ENCODE results near the gene SLC7A1.

SLC7A1 gene

DNA sequence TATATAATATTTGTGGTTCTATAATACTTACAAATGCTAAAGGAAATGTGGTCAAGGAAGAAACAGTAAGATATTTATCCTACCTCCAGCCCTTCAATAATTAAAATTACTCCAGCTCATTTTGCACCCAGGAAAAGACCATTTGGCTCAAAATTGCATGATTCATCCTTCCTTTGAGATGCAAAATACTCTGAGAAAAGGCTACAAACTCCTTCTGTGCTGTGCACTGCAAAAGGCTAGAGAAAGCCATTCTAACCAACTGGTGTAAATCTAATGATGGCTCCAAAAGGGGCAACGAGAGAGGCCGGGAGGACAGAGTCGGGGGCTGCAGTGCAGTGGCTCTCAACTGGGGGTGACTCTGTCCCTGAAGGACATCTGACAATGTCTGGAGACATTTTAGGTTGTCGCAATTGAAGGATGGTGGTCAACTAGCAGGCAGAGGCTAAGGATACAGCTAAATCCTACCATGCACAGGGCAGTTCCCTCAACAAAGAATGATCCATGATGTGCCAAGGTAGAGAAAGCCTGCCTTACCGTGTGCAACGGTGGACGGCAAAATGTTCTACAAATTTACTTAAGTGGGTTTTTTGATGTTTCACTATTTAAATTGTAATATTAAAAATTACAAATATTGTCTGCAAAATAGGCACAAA is 32.6 kb downstream of the SLC7A1 start:
- Histone ChIP-seq H3K4ac (ENCODE audit: low read length) (no peak overlapping the region), H2AK5ac (ENCODE audit: low read depth, low read length) (no peak overlapping the region), H2BK5ac (ENCODE audit: low read length) (no peak overlapping the region), H3K36me3 (replicated peaks in 1 of 2; ENCODE audit: control insufficient read depth in 2 of 2, insufficient read depth in 2 of 2, low read length in 2 of 2) (no peaks in the 10 kb centered on the region), H2AFZ (ENCODE audit: low read length) (no peak overlapping the region), H2BK15ac (ENCODE audit: low read length) (no peak overlapping the region), H3K9me3 (replicated peaks in 1 of 2; ENCODE audit: control insufficient read depth in 2 of 2, insufficient read depth in 1 of 2, low read depth in 1 of 2, low read length in 2 of 2) (peaks cover 0 to 6% of the 10 kb centered on the region in 2 donors), H3K9ac (ENCODE audit: low read depth, low read length, poor library complexity) (no peak overlapping the region), H4K8ac (ENCODE audit: low read depth, low read length) (no peak overlapping the region), H3K27ac (replicated peaks; ENCODE audit: low read length) (no peak overlapping the region), H3K27me3 (ENCODE audit: control insufficient read depth in 3 of 3, insufficient read depth in 3 of 3, low read depth in 1 of 3, low read length in 3 of 3) (no peaks in the 10 kb centered on the region), H3K4me1 (ENCODE audit: control insufficient read depth in 2 of 2, insufficient read depth in 1 of 2, low read depth in 1 of 2, low read length in 2 of 2) (peaks cover 5 to 10% of the 10 kb centered on the region in 2 donors), H4K91ac (ENCODE audit: low read depth, low read length, poor library complexity) (no peak overlapping the region), H3K23ac (ENCODE audit: low read depth, low read length, poor library complexity) (no peak overlapping the region), H3K79me1 (ENCODE audit: low read depth, low read length) (no peaks in the 10 kb centered on the region), H3K18ac (ENCODE audit: low read length) (no peak overlapping the region), H2BK12ac (ENCODE audit: low read length) (no peak overlapping the region), H2BK120ac (ENCODE audit: low read depth, low read length) (no peak overlapping the region), H3K4me3 (ENCODE audit: low read length in 2 of 2) (no peak overlapping the region), H3K4me2 (ENCODE audit: insufficient read depth, low read length, poor library complexity, severe bottlenecking) (no peak overlapping the region), H3K14ac (ENCODE audit: low read length) (no peak overlapping the region)
- DNase-seq (ENCODE audit: low spot score), result no peak
- WGBS, 2 donors (ENCODE audit: extremely low coverage in 2 of 2, insufficient read length in 2 of 2, insufficient replicate concordance in 1 of 2), result no CpG with 5 or more reads among the region's 7 CpGs

GRCh38 chr13:29561918-29562317 is 33.6 kb downstream of the SLC7A1 start:
- Histone ChIP-seq H2AFZ (ENCODE audit: low read length) (no peak overlapping the region), H3K4me1 (ENCODE audit: control insufficient read depth in 2 of 2, insufficient read depth in 1 of 2, low read depth in 1 of 2, low read length in 2 of 2) (peaks cover 5 to 10% of the 10 kb centered on the region in 2 donors), H3K9me3 (replicated peaks in 1 of 2; ENCODE audit: control insufficient read depth in 2 of 2, insufficient read depth in 1 of 2, low read depth in 1 of 2, low read length in 2 of 2) (peaks cover 0 to 6% of the 10 kb centered on the region in 2 donors), H3K18ac (ENCODE audit: low read length) (no peak overlapping the region), H3K4me2 (ENCODE audit: insufficient read depth, low read length, poor library complexity, severe bottlenecking) (no peak overlapping the region), H2BK120ac (ENCODE audit: low read depth, low read length) (no peak overlapping the region), H2AK5ac (ENCODE audit: low read depth, low read length) (no peak overlapping the region), H4K91ac (ENCODE audit: low read depth, low read length, poor library complexity) (no peak overlapping the region), H3K27me3 (ENCODE audit: control insufficient read depth in 3 of 3, insufficient read depth in 3 of 3, low read depth in 1 of 3, low read length in 3 of 3) (no peaks in the 10 kb centered on the region), H3K9ac (ENCODE audit: low read depth, low read length, poor library complexity) (no peak overlapping the region), H3K23ac (ENCODE audit: low read depth, low read length, poor library complexity) (no peak overlapping the region), H2BK5ac (ENCODE audit: low read length) (no peak overlapping the region), H2BK12ac (ENCODE audit: low read length) (no peak overlapping the region), H3K4ac (ENCODE audit: low read length) (no peak overlapping the region), H3K36me3 (replicated peaks in 1 of 2; ENCODE audit: control insufficient read depth in 2 of 2, insufficient read depth in 2 of 2, low read length in 2 of 2) (no peaks in the 10 kb centered on the region), H3K27ac (replicated peaks; ENCODE audit: low read length) (no peak overlapping the region), H3K4me3 (ENCODE audit: low read length in 2 of 2) (no peak overlapping the region), H3K79me1 (ENCODE audit: low read depth, low read length) (no peaks in the 10 kb centered on the region), H3K14ac (ENCODE audit: low read length) (no peak overlapping the region), H2BK15ac (ENCODE audit: low read length) (no peak overlapping the region), H4K8ac (ENCODE audit: low read depth, low read length) (no peak overlapping the region)
- no peak for DNase-seq (ENCODE audit: low spot score)
- no CpG with 5 or more reads among the region's 6 CpGs for WGBS, 2 donors (ENCODE audit: extremely low coverage in 2 of 2, insufficient read length in 2 of 2, insufficient replicate concordance in 1 of 2)

- Histone ChIP-seq H3K4me1 (ENCODE audit: control insufficient read depth in 2 of 2, insufficient read depth in 1 of 2, low read depth in 1 of 2, low read length in 2 of 2) (peaks cover 0 to 2% of the 10 kb centered on the region in 2 donors), H4K8ac (ENCODE audit: low read depth, low read length) (no peak overlapping the region), H3K36me3 (replicated peaks in 1 of 2; ENCODE audit: control insufficient read depth in 2 of 2, insufficient read depth in 2 of 2, low read length in 2 of 2) (peaks cover 5 to 24% of the 10 kb centered on the region in 2 donors), H3K4me3 (ENCODE audit: low read length in 2 of 2) (no peak overlapping the region), H3K4ac (ENCODE audit: low read length) (no peak overlapping the region), H2BK12ac (ENCODE audit: low read length) (no peak overlapping the region), H3K27ac (replicated peaks; ENCODE audit: low read length) (no peak overlapping the region), H3K9me3 (replicated peaks in 1 of 2; ENCODE audit: control insufficient read depth in 2 of 2, insufficient read depth in 1 of 2, low read depth in 1 of 2, low read length in 2 of 2) (no peaks in the 10 kb centered on the region), H2BK15ac (ENCODE audit: low read length) (no peak overlapping the region), H3K4me2 (ENCODE audit: insufficient read depth, low read length, poor library complexity, severe bottlenecking) (no peak overlapping the region), H2AK5ac (ENCODE audit: low read depth, low read length) (no peak overlapping the region), H2AFZ (ENCODE audit: low read length) (no peak overlapping the region), H2BK120ac (ENCODE audit: low read depth, low read length) (no peak overlapping the region), H3K23ac (ENCODE audit: low read depth, low read length, poor library complexity) (no peak overlapping the region), H3K79me1 (ENCODE audit: low read depth, low read length) (no peaks in the 10 kb centered on the region), H3K27me3 (ENCODE audit: control insufficient read depth in 3 of 3, insufficient read depth in 3 of 3, low read depth in 1 of 3, low read length in 3 of 3) (no peaks in the 10 kb centered on the region), H3K14ac (ENCODE audit: low read length) (no peak overlapping the region), H3K18ac (ENCODE audit: low read length) (no peak overlapping the region), H3K9ac (ENCODE audit: low read depth, low read length, poor library complexity) (no peak overlapping the region), H2BK5ac (ENCODE audit: low read length) (no peak overlapping the region), H4K91ac (ENCODE audit: low read depth, low read length, poor library complexity) (no peak overlapping the region)
- no peak for DNase-seq (ENCODE audit: low spot score)
- no CpG with 5 or more reads among the region's 3 CpGs for WGBS, 2 donors (ENCODE audit: extremely low coverage in 2 of 2, insufficient read length in 2 of 2, insufficient replicate concordance in 1 of 2)
These were observed 38.7 kb downstream of the SLC7A1 start for GRCh38 chr13:29556742-29557141.

DNA sequence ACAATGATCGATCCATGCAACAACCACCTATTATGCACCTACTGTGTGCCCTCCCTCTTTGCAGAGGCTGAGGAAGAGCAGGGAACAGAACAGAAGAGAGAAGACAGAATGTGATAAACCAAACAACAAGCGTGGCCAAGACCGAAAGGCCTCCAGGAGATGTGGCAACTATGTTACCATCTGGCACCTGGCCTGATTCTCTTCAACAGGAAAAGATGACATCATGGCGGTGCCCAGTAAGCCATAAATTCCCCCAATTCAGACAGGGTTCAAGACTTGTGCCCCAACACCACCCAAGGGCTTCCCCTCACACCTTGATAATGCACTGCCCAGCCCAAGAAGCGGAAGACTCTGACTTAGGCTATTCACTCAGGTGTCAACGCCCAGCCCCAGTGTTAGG is 44.3 kb downstream of the SLC7A1 start:
- Histone ChIP-seq H2AK5ac (ENCODE audit: low read depth, low read length) (no peak overlapping the region), H3K27ac (replicated peaks; ENCODE audit: low read length) (no peak overlapping the region), H3K23ac (ENCODE audit: low read depth, low read length, poor library complexity) (no peak overlapping the region), H3K4me2 (ENCODE audit: insufficient read depth, low read length, poor library complexity, severe bottlenecking) (no peak overlapping the region), H3K18ac (ENCODE audit: low read length) (no peak overlapping the region), H2BK120ac (ENCODE audit: low read depth, low read length) (no peak overlapping the region), H3K4me1 (ENCODE audit: control insufficient read depth in 2 of 2, insufficient read depth in 1 of 2, low read depth in 1 of 2, low read length in 2 of 2) (peaks cover 0 to 10% of the 10 kb centered on the region in 2 donors), H2AFZ (ENCODE audit: low read length) (no peak overlapping the region), H3K9ac (ENCODE audit: low read depth, low read length, poor library complexity) (no peak overlapping the region), H4K91ac (ENCODE audit: low read depth, low read length, poor library complexity) (no peak overlapping the region), H2BK15ac (ENCODE audit: low read length) (no peak overlapping the region), H3K4ac (ENCODE audit: low read length) (no peak overlapping the region), H3K36me3 (replicated peaks in 1 of 2; ENCODE audit: control insufficient read depth in 2 of 2, insufficient read depth in 2 of 2, low read length in 2 of 2) (peaks cover 12 to 58% of the 10 kb centered on the region in 2 donors), H3K27me3 (ENCODE audit: control insufficient read depth in 3 of 3, insufficient read depth in 3 of 3, low read depth in 1 of 3, low read length in 3 of 3) (no peaks in the 10 kb centered on the region), H2BK5ac (ENCODE audit: low read length) (no peak overlapping the region), H3K9me3 (replicated peaks in 1 of 2; ENCODE audit: control insufficient read depth in 2 of 2, insufficient read depth in 1 of 2, low read depth in 1 of 2, low read length in 2 of 2) (no peaks in the 10 kb centered on the region), H4K8ac (ENCODE audit: low read depth, low read length) (no peak overlapping the region), H2BK12ac (ENCODE audit: low read length) (no peak overlapping the region), H3K79me1 (ENCODE audit: low read depth, low read length) (peaks cover 3% of the 10 kb centered on the region), H3K14ac (ENCODE audit: low read length) (no peak overlapping the region), H3K4me3 (ENCODE audit: low read length in 2 of 2) (no peak overlapping the region)
- WGBS, 2 donors (ENCODE audit: extremely low coverage in 2 of 2, insufficient read length in 2 of 2, insufficient replicate concordance in 1 of 2), result no CpG with 5 or more reads among the region's 6 CpGs
- DNase-seq (ENCODE audit: low spot score), result no peak
